HG02973 (cell line): ENCODE results near the gene CAPN2.

Experiments
- ATAC-seq: cut with Tn5 transposase; IDR thresholded peaks from one replicate; pipeline ENCODE4 v1.9.1; 2021; ENCODE audit warnings: moderate library complexity; ENCODE audit not compliant: unreplicated experiment

Gene CAPN2

GRCh38 chr1:223758734-223759133 is 46.4 kb downstream of the CAPN2 start:
- ATAC-seq = no peak

DNA sequence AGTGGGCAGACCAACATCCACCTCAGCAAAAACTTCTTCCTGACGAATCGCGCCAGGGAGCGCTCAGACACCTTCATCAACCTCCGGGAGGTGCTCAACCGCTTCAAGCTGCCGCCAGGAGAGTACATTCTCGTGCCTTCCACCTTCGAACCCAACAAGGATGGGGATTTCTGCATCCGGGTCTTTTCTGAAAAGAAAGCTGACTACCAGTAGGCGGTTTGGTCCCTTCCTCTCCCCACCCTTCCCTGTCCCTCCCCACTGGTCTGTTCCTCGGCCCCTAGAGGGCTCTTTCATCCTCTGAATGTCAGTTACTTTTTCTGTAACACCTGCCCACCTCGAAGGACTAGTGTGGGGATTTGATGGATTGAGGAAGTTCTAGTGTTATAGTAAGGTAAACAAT is 46.9 kb downstream of the CAPN2 start:
- ATAC-seq = no peak

- ATAC-seq = no peak
Measured at GRCh38 chr1:223760833-223761232, 48.5 kb downstream of the CAPN2 start.

DNA sequence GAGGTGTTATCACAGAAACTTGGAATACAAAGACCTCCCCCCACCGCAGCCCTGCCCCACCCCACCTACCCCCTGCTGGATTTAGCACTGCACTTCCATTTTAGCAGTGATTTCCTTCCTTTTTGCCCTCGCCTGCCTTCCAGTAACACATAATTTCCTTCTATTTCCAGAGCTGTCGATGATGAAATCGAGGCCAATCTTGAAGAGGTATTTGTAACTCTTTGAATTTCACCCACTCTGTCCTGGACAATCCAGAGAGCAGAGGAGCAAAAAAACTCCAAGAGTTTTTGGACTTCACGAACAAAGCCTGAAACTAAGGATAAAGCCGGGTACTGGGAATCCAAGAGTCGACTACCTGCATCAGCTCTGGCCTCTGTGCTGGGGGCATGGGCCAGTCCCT is 49.1 kb downstream of the CAPN2 start:
- no peak for ATAC-seq

- ATAC-seq = no peak
Measured at GRCh38 chr1:223763251-223763650, 50.9 kb downstream of the CAPN2 start.

DNA sequence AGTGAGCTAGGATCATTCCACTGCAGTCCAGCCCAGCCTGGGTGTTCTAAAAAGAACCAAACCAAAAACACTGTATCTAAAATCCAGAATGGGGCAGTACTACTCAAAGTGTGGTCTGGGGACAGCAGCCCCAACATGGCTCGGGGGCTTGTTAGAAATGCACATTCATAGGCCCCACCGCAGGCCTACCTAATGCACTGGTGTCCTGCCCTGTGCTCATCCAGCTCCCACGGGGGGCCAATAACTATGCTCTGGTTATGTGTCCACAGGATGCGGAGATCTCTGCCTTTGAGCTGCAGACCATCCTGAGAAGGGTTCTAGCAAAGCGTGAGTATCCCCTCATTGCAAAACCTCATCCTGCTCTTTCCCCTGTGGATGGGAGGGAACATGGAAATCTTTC is 51.5 kb downstream of the CAPN2 start:
- no peak for ATAC-seq

- no peak for ATAC-seq
Measured at GRCh38 chr1:223765036-223765718, 52.8 kb downstream of the CAPN2 start.

DNA sequence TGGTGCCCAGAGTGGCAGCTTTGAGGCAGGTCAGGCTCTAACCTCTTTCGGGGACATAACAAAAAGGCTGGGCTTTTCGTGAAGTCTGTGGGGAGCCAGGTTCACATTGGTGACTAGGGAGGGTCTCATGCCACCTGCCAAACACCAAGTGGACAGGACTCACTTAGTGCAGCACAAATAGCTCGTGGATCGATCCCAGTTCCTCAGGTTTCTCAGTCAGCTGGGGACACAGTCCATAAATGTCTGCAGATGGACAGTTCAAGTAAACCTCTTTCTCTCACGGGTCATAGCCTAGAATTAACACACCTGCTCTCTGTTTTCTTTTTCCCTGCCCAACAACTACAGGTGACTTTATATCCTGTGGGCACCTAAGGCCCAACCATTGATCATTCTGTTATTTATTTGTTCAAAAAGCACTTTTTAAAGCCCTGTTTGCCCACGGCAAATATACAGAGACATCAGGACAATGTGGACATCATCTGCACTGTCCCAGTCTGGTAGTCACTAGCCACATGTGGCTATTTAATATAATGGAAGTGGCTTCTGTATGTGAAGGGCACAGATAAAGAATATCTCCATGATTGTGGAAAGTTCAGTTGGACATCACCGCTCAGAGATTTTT is 53.5 kb downstream of the CAPN2 start:
- no peak for ATAC-seq

- no peak for ATAC-seq
Measured at GRCh38 chr1:223770621-223771315, 58.4 kb downstream of the CAPN2 start.

DNA sequence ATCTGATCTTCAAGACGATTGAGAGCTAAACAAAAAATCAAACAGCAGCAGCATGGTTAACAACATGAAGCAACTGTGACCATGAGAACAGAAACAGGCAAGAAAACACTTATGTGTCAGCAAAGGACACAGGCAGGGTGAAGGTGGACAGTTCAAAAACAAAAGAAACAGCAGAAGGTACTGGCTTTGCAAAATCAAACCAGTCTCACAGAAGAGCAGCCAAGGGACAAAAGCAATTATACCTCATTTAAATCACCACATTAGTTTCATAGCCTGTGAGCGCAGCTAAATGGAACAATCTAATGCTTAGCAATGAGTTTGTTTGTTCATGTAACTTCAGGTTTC is 59.1 kb downstream of the CAPN2 start:
- ATAC-seq = no peak

DNA sequence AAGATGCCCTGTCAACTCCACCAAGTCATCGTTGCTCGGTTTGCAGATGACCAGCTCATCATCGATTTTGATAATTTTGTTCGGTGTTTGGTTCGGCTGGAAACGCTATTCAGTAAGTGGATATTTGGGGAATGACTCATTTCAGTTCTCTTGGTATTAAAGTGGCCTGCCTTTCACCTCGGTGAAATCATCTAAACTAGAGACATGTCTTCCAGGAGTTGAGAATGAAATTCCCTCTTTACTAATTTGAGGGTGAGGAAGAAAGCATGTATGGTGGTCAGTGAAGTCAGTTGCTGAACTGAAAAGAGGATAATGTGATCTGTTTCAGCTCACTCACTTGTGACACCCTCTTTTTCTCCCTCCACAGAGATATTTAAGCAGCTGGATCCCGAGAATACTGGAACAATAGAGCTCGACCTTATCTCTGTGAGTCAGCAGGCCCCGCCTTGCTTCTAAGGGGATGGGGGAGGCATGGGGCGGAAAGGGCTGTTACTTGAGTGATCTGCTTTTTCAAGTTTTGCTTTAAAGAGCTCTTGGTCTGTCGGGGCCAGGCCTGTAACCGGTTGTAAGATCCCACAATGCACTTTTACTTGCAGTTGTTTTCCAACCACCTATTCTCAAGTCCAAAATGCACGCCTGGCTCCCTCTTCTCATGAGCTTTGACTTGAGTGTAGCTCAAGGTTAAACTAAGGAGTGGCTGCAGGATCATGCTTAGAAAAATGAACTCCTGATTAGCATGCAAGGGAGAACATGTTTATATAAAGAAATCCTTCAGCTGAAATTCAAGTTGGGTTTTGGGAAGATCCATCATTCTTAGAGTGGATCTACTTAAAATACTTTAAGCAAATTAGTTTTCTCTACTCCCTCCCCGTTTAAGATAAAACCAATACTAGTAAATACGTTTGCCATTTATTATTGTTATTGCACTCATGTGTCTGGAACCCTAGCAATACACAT is 59.8 kb downstream of the CAPN2 start:
- ATAC-seq = no peak

GRCh38 chr1:223772771-223773160 is 60.4 kb downstream of the CAPN2 start:
- no peak for ATAC-seq

GRCh38 chr1:223774134-223774814 is 61.9 kb downstream of the CAPN2 start:
- no peak for ATAC-seq

DNA sequence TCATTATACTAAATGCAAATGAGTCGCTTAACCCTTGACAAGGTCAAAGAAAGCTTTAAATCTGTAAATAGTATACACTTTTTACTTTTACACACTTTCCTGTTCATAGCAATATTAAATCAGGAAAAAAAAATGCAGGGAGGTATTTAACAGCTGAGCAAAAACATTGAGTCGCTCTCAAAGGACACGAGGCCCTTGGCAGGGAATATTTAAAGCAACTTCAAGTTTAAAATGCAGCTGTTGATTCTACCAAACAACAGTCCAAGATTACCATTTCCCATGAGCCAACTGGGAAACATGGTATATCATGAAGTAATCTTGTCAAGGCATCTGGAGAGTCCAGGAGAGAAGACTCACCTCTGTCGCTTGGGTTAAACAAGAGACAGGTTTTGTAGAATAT is 62.7 kb downstream of the CAPN2 start:
- no peak for ATAC-seq

- ATAC-seq = no peak
Measured at GRCh38 chr1:223775711-223776074, 63.4 kb downstream of the CAPN2 start.

DNA sequence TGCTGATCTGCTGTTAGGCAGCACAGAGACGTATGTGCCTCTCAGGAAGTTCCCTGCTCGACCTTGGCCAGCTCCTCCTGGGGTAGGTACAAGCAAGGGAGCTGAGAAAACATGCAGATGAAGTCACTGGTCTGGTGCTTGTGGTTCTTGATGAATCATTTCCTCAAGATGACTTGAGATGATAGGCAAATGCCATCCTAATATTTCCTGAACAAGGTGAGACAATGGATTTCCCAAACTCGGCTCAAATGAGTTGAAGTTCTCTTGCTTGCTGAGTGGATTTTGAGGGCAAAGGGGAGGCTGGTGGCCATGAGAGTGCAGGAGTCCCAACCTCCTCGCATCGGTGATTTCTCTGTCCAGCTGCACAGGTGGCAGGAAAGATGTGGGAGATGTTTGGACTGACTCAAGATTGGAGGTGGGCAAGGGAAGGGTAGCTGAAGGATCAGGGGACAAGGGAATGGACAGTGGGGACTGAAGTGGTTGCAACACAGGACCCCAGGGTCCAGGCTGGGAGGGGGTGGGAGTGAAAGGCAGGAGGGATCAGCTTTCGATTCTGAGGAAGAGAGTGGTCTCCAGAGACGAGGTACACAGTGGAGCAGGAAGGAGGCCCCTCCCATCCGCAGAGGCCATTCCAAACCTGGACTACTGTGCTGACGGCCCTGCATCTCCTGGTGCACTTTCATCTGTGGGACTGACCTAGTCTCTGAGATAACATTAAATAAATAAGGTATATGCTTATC is 63.9 kb downstream of the CAPN2 start:
- ATAC-seq = no peak

GRCh38 chr1:223776826-223777454 is 64.6 kb downstream of the CAPN2 start:
- ATAC-seq = no peak

DNA sequence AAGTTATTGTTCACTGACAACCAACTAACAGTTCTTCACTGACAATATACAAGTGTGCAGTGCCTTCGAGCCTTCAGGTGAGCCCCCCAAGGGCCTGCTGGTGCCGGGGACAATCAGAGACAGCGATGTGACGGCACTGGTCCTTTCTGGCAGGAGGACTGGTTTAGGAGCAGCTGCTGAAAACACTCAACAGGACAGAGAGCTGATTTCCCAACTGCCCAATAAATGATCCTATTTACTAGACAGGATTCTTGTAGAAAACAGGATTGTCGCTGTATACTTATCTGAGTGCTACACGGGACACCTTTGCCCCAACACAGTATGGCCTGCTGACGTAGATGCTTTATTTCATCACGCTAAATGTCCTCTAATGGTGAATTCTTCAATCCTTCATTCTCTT is 68.0 kb downstream of the CAPN2 start:
- no peak for ATAC-seq

GRCh38 chr1:223780949-223781348 is 68.6 kb downstream of the CAPN2 start:
- no peak for ATAC-seq

DNA sequence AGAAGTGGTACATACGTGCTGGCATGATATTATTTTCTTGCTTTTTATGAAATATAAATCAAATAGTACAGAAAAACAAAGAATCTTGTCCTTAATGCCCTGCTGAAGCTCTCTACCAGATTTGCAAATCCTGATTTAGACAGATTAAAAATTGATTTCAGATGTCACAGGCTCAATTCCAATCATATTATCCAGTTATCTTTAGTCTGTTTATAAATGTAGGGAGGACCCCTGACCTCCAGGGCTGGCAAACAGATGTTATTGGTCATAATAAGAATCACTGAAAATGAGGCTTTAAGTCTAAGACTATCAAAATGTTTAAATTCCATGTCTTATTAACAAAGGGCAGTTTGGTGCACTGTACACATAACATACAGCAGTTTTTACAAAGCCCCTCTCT is 71.3 kb downstream of the CAPN2 start:
- no peak for ATAC-seq
